ENCODE data around the gene RAVER1. TPM values are rescaled to one million over a fixed set of nuclear protein-coding genes. Genes with fewer than 3 reads are reported as not detected.
A peak's percentile ranks its signal among the peaks of the same experiment; 100 is the strongest.
"Not testable (repeated sequence)": the region's sequence is repeated elsewhere in the genome, so short reads cannot be mapped to it uniquely, and the experiment has no call there.

RAVER1 gene, protein sequence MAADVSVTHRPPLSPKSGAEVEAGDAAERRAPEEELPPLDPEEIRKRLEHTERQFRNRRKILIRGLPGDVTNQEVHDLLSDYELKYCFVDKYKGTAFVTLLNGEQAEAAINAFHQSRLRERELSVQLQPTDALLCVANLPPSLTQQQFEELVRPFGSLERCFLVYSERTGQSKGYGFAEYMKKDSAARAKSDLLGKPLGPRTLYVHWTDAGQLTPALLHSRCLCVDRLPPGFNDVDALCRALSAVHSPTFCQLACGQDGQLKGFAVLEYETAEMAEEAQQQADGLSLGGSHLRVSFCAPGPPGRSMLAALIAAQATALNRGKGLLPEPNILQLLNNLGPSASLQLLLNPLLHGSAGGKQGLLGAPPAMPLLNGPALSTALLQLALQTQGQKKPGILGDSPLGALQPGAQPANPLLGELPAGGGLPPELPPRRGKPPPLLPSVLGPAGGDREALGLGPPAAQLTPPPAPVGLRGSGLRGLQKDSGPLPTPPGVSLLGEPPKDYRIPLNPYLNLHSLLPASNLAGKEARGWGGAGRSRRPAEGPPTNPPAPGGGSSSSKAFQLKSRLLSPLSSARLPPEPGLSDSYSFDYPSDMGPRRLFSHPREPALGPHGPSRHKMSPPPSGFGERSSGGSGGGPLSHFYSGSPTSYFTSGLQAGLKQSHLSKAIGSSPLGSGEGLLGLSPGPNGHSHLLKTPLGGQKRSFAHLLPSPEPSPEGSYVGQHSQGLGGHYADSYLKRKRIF
- total RNA-seq = 54.6 and 62.7 TPM in 2 replicates
- total RNA-seq (2013) = 8.7 TPM
- polyA plus RNA-seq = 21.0 and 27.3 TPM in 2 replicates
- 29.9 and 41.5 TPM in 2 replicates for polyA minus RNA-seq

DNA sequence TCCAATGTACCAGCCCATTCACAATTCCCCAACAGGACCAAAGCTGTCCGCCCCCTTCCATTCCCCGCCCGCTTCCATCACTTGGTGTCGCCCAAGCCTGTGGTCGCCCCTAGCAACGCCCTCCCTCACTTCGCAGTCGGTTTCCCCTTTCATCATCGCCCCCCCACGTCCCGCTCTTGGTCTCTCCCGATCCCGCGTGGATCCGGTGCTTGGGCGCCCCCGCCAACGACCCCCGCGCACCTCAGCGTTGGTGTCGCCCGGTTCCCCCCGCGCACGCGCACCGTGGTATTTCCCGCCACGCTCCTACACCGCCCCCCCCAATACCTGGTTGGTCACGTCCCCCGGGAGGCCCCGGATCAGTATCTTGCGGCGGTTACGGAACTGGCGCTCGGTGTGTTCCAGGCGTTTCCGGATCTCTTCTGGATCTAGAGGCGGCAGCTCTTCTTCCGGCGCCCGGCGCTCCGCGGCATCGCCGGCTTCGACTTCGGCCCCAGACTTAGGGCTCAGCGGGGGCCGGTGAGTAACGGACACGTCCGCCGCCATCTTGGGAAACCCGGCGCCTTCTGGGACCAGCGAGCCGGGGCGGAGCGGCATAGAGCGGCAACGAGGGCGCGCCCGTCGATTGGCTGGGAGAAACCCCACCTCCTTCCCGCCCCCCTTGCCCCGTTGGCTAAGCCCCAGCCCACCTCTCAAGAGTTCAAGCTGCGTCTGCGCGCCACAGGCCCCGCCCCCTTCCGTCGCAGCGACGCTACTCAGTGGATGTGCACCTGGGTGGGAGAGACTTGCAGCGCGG is at the start of gene RAVER1:
Gene RAVER1 (minus strand): TSS at position 565 of the 793 bp plus-strand sequence. CDS start 22 bp downstream, at position 543.
- Histone ChIP-seq H3K4me3 (ENCODE audit: control extremely low read depth in 1 of 5, extremely low read depth in 1 of 5, insufficient read depth in 1 of 5, low read depth in 2 of 5, low read length in 4 of 5) (peak within 1 kb of the TSS; percentile 63 to 94 (median 83)), H3K4me1 (ENCODE audit: control insufficient read depth in 2 of 2, insufficient read depth in 2 of 2, low read length in 2 of 2) (peaks cover 14 to 24% of the 10 kb centered on the region in 2 donors), H3K79me2 (ENCODE audit: control insufficient read depth, insufficient read depth, low read length) (peaks cover 92% of the 10 kb centered on the region), H4K20me1 (ENCODE audit: control insufficient read depth, insufficient read depth, low read length, poor library complexity, severe bottlenecking) (peaks cover 65% of the 10 kb centered on the region), H3K36me3 (replicated peaks in 1 of 2; ENCODE audit: control extremely low read depth in 1 of 2, control insufficient read depth in 1 of 2, extremely low read depth in 1 of 2, insufficient read depth in 2 of 2, low read length in 1 of 2) (peaks cover 0 to 49% of the 10 kb centered on the region in 2 experiments), H3K9me3 (ENCODE audit: control extremely low read depth in 1 of 3, control insufficient read depth in 2 of 3, insufficient read depth in 1 of 3, low read length in 2 of 3) (peaks cover 0 to 15% (median 0%) of the 10 kb centered on the region in 3 donors), H3K9ac (ENCODE audit: low read length) (peak within 1 kb of the TSS; percentile 88), H3K27me3 (replicated peaks in 1 of 4; ENCODE audit: control extremely low read depth in 1 of 4, control insufficient read depth in 3 of 4, insufficient read depth in 4 of 4, low read length in 3 of 4) (no peaks in the 10 kb centered on the region), H2AFZ (ENCODE audit: insufficient read depth, low read depth, low read length, poor library complexity, severe bottlenecking) (peak within 1 kb of the TSS; percentile 95), H3K27ac (ENCODE audit: low read length in 2 of 2) (peak within 1 kb of the TSS; percentile 90 to 91), H3K4me2 (replicated peaks; ENCODE audit: low read depth, low read length, poor library complexity, severe bottlenecking) (peak within 1 kb of the TSS; percentile 86)
- peak; percentile 99 for DNase-seq
- peak; percentile 97 for ATAC-seq (ENCODE audit: low read depth)
- Mint-ChIP-seq H3K4me1 (peaks cover 21% of the 10 kb centered on the region), H3K27ac (peak within 1 kb of the TSS; percentile 97), H3K4me3 (peak within 1 kb of the TSS; percentile 97), H3K9me3 (ENCODE audit: insufficient read depth) (no peaks in the 10 kb centered on the region), H3K27me3 (no peaks in the 10 kb centered on the region)
- CTCF ChIA-PET = interaction anchor here (0.9 to 4.3 kb wide), 5 partner anchors 11 to 63 kb away, joined by 3 to 14 read pairs (median 3); partner anchors contain the start of gene ICAM1
- intact Hi-C loops (cut with micrococcal nuclease) = loop anchor here (1.0 to 5.0 kb wide), 4 partner anchors 17 to 319 kb away; partner anchors contain the start of genes FDX2, ILF3 and TYK2
- POLR2A ChIA-PET = interaction anchor here (0.6 to 2.2 kb wide), 16 partner anchors 9 to 1248 kb away, joined by 3 to 9 read pairs (median 4); partner anchors contain the start of genes ICAM1, TMED1 and TYK2
- TF ChIP-seq, protein P1, sequence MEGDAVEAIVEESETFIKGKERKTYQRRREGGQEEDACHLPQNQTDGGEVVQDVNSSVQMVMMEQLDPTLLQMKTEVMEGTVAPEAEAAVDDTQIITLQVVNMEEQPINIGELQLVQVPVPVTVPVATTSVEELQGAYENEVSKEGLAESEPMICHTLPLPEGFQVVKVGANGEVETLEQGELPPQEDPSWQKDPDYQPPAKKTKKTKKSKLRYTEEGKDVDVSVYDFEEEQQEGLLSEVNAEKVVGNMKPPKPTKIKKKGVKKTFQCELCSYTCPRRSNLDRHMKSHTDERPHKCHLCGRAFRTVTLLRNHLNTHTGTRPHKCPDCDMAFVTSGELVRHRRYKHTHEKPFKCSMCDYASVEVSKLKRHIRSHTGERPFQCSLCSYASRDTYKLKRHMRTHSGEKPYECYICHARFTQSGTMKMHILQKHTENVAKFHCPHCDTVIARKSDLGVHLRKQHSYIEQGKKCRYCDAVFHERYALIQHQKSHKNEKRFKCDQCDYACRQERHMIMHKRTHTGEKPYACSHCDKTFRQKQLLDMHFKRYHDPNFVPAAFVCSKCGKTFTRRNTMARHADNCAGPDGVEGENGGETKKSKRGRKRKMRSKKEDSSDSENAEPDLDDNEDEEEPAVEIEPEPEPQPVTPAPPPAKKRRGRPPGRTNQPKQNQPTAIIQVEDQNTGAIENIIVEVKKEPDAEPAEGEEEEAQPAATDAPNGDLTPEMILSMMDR (IDR thresholded peaks at IDR 0.05) = no peak
- no peak for TF ChIP-seq EZH2 (IDR thresholded peaks at IDR 0.05; ENCODE audit: borderline replicate concordance, insufficient read depth, low read depth, low read length, poor library complexity, severe bottlenecking)
- WGBS (ENCODE audit: insufficient coverage) = under 1% methylated on average over 76 of the region's 82 CpGs

DNA sequence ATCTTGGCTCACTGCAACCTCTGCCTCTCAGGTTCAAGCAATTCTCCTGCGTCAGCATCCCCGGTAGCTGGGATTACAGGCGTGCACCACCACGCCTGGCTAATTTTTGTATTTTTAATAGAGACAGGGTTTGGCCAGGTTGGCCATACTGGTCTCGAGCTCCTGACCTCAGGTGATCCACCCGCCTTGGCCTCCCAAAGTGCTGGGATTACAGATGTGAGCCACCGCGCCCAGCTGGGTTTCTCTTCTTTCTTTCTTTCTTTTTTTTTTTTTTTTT is 49.8 kb upstream of the RAVER1 start:
- DNase-seq; H3K27me3 ChIP-seq (replicated peaks in 1 of 4; ENCODE audit: control extremely low read depth in 1 of 4, control insufficient read depth in 3 of 4, insufficient read depth in 4 of 4, low read length in 3 of 4); H4K20me1 ChIP-seq (ENCODE audit: control insufficient read depth, insufficient read depth, low read length, poor library complexity, severe bottlenecking); H3K27ac ChIP-seq (ENCODE audit: low read length in 2 of 2); H3K27me3 Mint-ChIP-seq; H3K27ac Mint-ChIP-seq; H3K4me3 Mint-ChIP-seq; H3K4me3 ChIP-seq (ENCODE audit: control extremely low read depth in 1 of 5, extremely low read depth in 1 of 5, insufficient read depth in 1 of 5, low read depth in 2 of 5, low read length in 4 of 5); intact Hi-C loops (cut with micrococcal nuclease); H3K9me3 ChIP-seq (ENCODE audit: control extremely low read depth in 1 of 3, control insufficient read depth in 2 of 3, insufficient read depth in 1 of 3, low read length in 2 of 3); H3K9ac ChIP-seq (ENCODE audit: low read length); H3K4me2 ChIP-seq (replicated peaks; ENCODE audit: low read depth, low read length, poor library complexity, severe bottlenecking); H3K36me3 ChIP-seq (replicated peaks in 1 of 2; ENCODE audit: control extremely low read depth in 1 of 2, control insufficient read depth in 1 of 2, extremely low read depth in 1 of 2, insufficient read depth in 2 of 2, low read length in 1 of 2); H3K9me3 Mint-ChIP-seq (ENCODE audit: insufficient read depth); ATAC-seq (ENCODE audit: low read depth); H2AFZ ChIP-seq (ENCODE audit: insufficient read depth, low read depth, low read length, poor library complexity, severe bottlenecking): not testable (repeated sequence)
- Histone ChIP-seq H3K79me2 (ENCODE audit: control insufficient read depth, insufficient read depth, low read length) (peaks cover 23% of the 10 kb centered on the region), H3K4me1 (ENCODE audit: control insufficient read depth in 2 of 2, insufficient read depth in 2 of 2, low read length in 2 of 2) (peaks cover 10 to 20% of the 10 kb centered on the region in 2 donors)
- H3K4me1 Mint-ChIP-seq = peaks cover 21% of the 10 kb centered on the region
- ChIA-PET POLR2A (interaction anchor here (0.7 kb wide), 1 partner anchor 75 kb away, joined by 8 read pairs; no protein-coding TSS in a partner anchor), CTCF (interaction anchor here (0.6 to 18.2 kb wide), 3 partner anchors 88 to 124 kb away, joined by 3 to 570 read pairs (median 268); partner anchors contain the start of gene ICAM1)
- 90% methylated on average over 4 of the region's 8 CpGs for WGBS (ENCODE audit: insufficient coverage)
